OCI-LY1 (cell line): ENCODE data around the gene FBXL17.

Experiments used
- H2AFZ ChIP-seq: fragments of 200-600 bp; sonication (generic), shearing (Covaris generic); 2 replicates; pipeline ENCODE4 v1.6.0; 2014; ENCODE audit warnings: antibody characterized with exemption, mild to moderate bottlenecking, low read length
- H3F3A ChIP-seq: fragments of 200-600 bp; sonication (generic), shearing (Covaris generic); 2 replicates; pipeline ENCODE4 v1.6.0; 2014; ENCODE audit warnings: mild to moderate bottlenecking, antibody characterized with exemption, low read length, moderate library complexity; ENCODE audit not compliant: insufficient read depth
- H3K27ac ChIP-seq: fragments of 200-600 bp; sonication (generic); 2 replicates; pipeline ENCODE4 v1.5.1; 2014; ENCODE audit warnings: low read length, mixed run types, mild to moderate bottlenecking, low read depth; ENCODE audit not compliant: poor library complexity, severe bottlenecking
- H3K27me3 ChIP-seq: fragments of 200-600 bp; sonication (generic); 2 replicates; pipeline ENCODE4 v1.6.0; 2014; ENCODE audit warnings: antibody characterized with exemption, mild to moderate bottlenecking, low read length, moderate library complexity; ENCODE audit not compliant: insufficient read depth
- H3K36me3 ChIP-seq: fragments of 200-600 bp; sonication (generic); 2 replicates; pipeline ENCODE4 v1.6.1; 2014; ENCODE audit warnings: mild to moderate bottlenecking, antibody characterized with exemption, low read length, moderate library complexity, mixed read lengths; ENCODE audit not compliant: insufficient read depth
- H3K4me1 ChIP-seq: fragments of 200-600 bp; sonication (generic); 2 replicates; pipeline ENCODE4 v1.5.1; 2014; ENCODE audit warnings: mild to moderate bottlenecking, low read length, moderate library complexity; ENCODE audit not compliant: insufficient read depth, severe bottlenecking
- H3K4me2 ChIP-seq: fragments of 200-600 bp; sonication (generic), shearing (Covaris generic); 2 replicates; pipeline ENCODE4 v1.6.1; 2014; ENCODE audit warnings: low read length
- H3K4me3 ChIP-seq: fragments of 200-600 bp; sonication (generic); 2 replicates; pipeline ENCODE4 v1.5.1; 2014; ENCODE audit warnings: low read length, low read depth, mild to moderate bottlenecking, mixed read lengths; ENCODE audit not compliant: poor library complexity, severe bottlenecking
- H3K79me2 ChIP-seq: fragments of 200-600 bp; shearing (Covaris generic); 2 replicates; pipeline ENCODE4 v1.6.1; 2016; ENCODE audit warnings: mixed run types, low read length, mixed read lengths; ENCODE audit not compliant: insufficient read depth
- H3K9ac ChIP-seq: fragments of 200-600 bp; sonication (generic), shearing (Covaris generic); 2 replicates; pipeline ENCODE4 v1.6.1; 2014; ENCODE audit warnings: mild to moderate bottlenecking, low read length, mixed read lengths
- H3K9me2 ChIP-seq: fragments of 200-600 bp; sonication (generic), shearing (Covaris generic); 2 replicates; pipeline ENCODE4 v1.6.1; 2014; ENCODE audit warnings: low read depth, mild to moderate bottlenecking, low read length, mixed read lengths
- H3K9me3 ChIP-seq: fragments of 200-600 bp; shearing (Covaris generic); 2 replicates; pipeline ENCODE4 v1.6.1; 2014; ENCODE audit warnings: low read length, mixed read lengths
- H4K20me1 ChIP-seq: fragments of 200-600 bp; sonication (generic), shearing (Covaris generic); 2 replicates; pipeline ENCODE4 v1.6.0; 2016; ENCODE audit warnings: mild to moderate bottlenecking, low read length; ENCODE audit not compliant: insufficient read depth
- CTCF ChIP-seq: fragments of 200-600 bp; sonication (generic), shearing (Covaris generic); IDR thresholded peaks from 2 replicates; pipeline ENCODE4 v1.5.1; 2017; ENCODE audit warnings: mild to moderate bottlenecking, antibody characterized with exemption, low read length, moderate library complexity, mixed read lengths
- EZH2 ChIP-seq: fragments of 200-600 bp; sonication (generic), shearing (Covaris generic); IDR thresholded peaks from 2 replicates; pipeline ENCODE4 v1.8.0; 2017; ENCODE audit warnings: borderline replicate concordance, mixed run types, mild to moderate bottlenecking, antibody characterized with exemption, low read length, moderate library complexity, mixed read lengths

Gene FBXL17

GRCh38 chr5:108356286-108356685, 25.6 kb downstream of the FBXL17 start:
- Histone ChIP-seq H3K4me3 (no peak overlapping the region), H3F3A (peaks cover 6% of the 10 kb centered on the region; the same call in 1 of the 2 replicates), H3K9ac (no peak overlapping the region), H3K36me3 (no peaks in the 10 kb centered on the region), H2AFZ (no peak overlapping the region), H3K9me3 (no peaks in the 10 kb centered on the region), H4K20me1 (no peaks in the 10 kb centered on the region), H3K4me2 (no peak overlapping the region), H3K4me1 (no peaks in the 10 kb centered on the region), H3K27me3 (no peaks in the 10 kb centered on the region), H3K9me2 (no peaks in the 10 kb centered on the region), H3K27ac (no peak overlapping the region), H3K79me2 (no peaks in the 10 kb centered on the region)
- TF ChIP-seq EZH2 (no peak), CTCF (no peak)

GRCh38 chr5:108353087-108353486, 28.8 kb downstream of the FBXL17 start:
- Histone ChIP-seq H3K36me3 (no peaks in the 10 kb centered on the region), H3K27ac (no peak overlapping the region), H2AFZ (no peak overlapping the region), H3K27me3 (no peaks in the 10 kb centered on the region), H3K9me3 (no peaks in the 10 kb centered on the region), H3K79me2 (no peaks in the 10 kb centered on the region), H3K4me1 (no peaks in the 10 kb centered on the region), H3K4me2 (no peak overlapping the region), H3K9ac (no peak overlapping the region), H3K4me3 (no peak overlapping the region), H3F3A (peaks cover 6% of the 10 kb centered on the region; the same call in 1 of the 2 replicates), H3K9me2 (no peaks in the 10 kb centered on the region), H4K20me1 (no peaks in the 10 kb centered on the region)
- no peak for TF ChIP-seq CTCF
- no peak for TF ChIP-seq EZH2

GRCh38 chr5:108345541-108346171, 36.2 kb downstream of the FBXL17 start:
- Histone ChIP-seq H3K4me3 (no peak overlapping the region), H4K20me1 (no peaks in the 10 kb centered on the region), H3K9me3 (no peaks in the 10 kb centered on the region), H3K27me3 (no peaks in the 10 kb centered on the region), H2AFZ (no peak overlapping the region), H3K4me1 (no peaks in the 10 kb centered on the region), H3K9ac (no peak overlapping the region), H3K79me2 (no peaks in the 10 kb centered on the region), H3K9me2 (no peaks in the 10 kb centered on the region), H3K36me3 (no peaks in the 10 kb centered on the region), H3K4me2 (no peak overlapping the region), H3F3A (no peaks in the 10 kb centered on the region), H3K27ac (no peak overlapping the region)
- no peak for TF ChIP-seq EZH2
- peak; percentile 58; the same call in 1 of the 2 replicates for TF ChIP-seq CTCF
